ENCODE data around the gene DCLK2.

DNA sequence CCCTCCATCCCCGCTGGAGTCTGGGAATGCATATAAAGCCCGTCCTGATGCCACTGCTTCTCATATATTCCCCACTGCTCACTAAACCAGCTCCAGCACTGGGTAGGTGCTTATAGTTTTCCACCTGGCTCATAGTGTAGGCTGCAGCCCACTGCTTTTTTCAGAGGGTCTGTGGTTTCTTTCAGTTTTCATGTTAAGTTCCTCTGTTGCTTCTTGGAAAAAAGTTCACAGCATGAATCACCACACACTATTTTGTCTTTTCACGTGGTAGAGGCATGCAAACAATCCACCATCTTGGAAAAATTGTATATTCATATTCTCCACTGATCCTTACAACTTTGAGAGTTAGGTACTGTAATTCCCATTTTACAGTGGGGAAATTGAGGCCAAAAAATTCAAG lies 39.4 kb downstream of the DCLK2 start:
- TF ChIP-seq POLR2AphosphoS5 (IDR thresholded peaks at IDR 0.05) (no peak), POLR2A (IDR thresholded peaks at IDR 0.05) (no peak)

Data from upper lobe of left lung (tissue), 4 donors.